COLO668 (cell line): ENCODE measurements around the gene FAM120A.
"Not testable (repeated sequence)": the region's sequence is repeated elsewhere in the genome, so short reads cannot be mapped to it uniquely, and the experiment has no call there.

Experiments
- DNase-seq: peaks from one replicate; lab custom pipeline; 2025; ENCODE audit not compliant: unreplicated experiment; lab: John Stamatoyannopoulos, UW

Gene FAM120A

GRCh38 chr9:93505541-93506132, 54.2 kb downstream of the FAM120A start:
- DNase-seq = no peak

GRCh38 chr9:93507768-93508167, 56.3 kb downstream of the FAM120A start:
- no peak for DNase-seq

- DNase-seq = no peak
These were observed 56.7 kb downstream of the FAM120A start for GRCh38 chr9:93508207-93508606.

GRCh38 chr9:93509084-93509483, 57.6 kb downstream of the FAM120A start:
- DNase-seq = no peak

- DNase-seq = no peak
These were observed 58.6 kb downstream of the FAM120A start for GRCh38 chr9:93510041-93510440.

GRCh38 chr9:93511228-93511627, 59.7 kb downstream of the FAM120A start:
- not testable (repeated sequence) for DNase-seq

GRCh38 chr9:93512170-93512812, 60.8 kb downstream of the FAM120A start:
- DNase-seq = not testable (repeated sequence)

GRCh38 chr9:93513606-93514005, 62.1 kb downstream of the FAM120A start:
- DNase-seq = no peak

- DNase-seq = no peak
These were observed 65.8 kb downstream of the FAM120A start for GRCh38 chr9:93517331-93517730.

- no peak for DNase-seq
These were observed 69.0 kb downstream of the FAM120A start for GRCh38 chr9:93520523-93520922.

- no peak for DNase-seq
These were observed 71.3 kb downstream of the FAM120A start for GRCh38 chr9:93522736-93523135.

GRCh38 chr9:93523518-93524144, 72.1 kb downstream of the FAM120A start:
- DNase-seq = no peak

- DNase-seq = no peak
These were observed 74.0 kb downstream of the FAM120A start for GRCh38 chr9:93525476-93525875.

- no peak for DNase-seq
These were observed 79.9 kb downstream of the FAM120A start for GRCh38 chr9:93531374-93531773.

GRCh38 chr9:93532141-93532540, 80.7 kb downstream of the FAM120A start:
- no peak for DNase-seq

GRCh38 chr9:93533863-93534262, 82.4 kb downstream of the FAM120A start:
- DNase-seq = no peak

GRCh38 chr9:93536167-93536566, 84.7 kb downstream of the FAM120A start:
- no peak for DNase-seq

- no peak for DNase-seq
These were observed 85.4 kb downstream of the FAM120A start for GRCh38 chr9:93536874-93537273.

GRCh38 chr9:93540305-93540704, 88.8 kb downstream of the FAM120A start:
- DNase-seq = no peak

GRCh38 chr9:93541005-93541404, 89.5 kb downstream of the FAM120A start:
- DNase-seq = no peak

- no peak for DNase-seq
These were observed 90.3 kb downstream of the FAM120A start for GRCh38 chr9:93541581-93542349.

- DNase-seq = no peak
These were observed 91.6 kb downstream of the FAM120A start for GRCh38 chr9:93543117-93543516.
